HG03175 (cell line): ENCODE measurements around the gene ASCC2.

Experiments used
- ATAC-seq: cut with Tn5 transposase; IDR thresholded peaks from one replicate; pipeline ENCODE4 v1.9.1; 2021; ENCODE audit warnings: mild to moderate bottlenecking, moderate library complexity; ENCODE audit not compliant: unreplicated experiment

ASCC2 gene

DNA sequence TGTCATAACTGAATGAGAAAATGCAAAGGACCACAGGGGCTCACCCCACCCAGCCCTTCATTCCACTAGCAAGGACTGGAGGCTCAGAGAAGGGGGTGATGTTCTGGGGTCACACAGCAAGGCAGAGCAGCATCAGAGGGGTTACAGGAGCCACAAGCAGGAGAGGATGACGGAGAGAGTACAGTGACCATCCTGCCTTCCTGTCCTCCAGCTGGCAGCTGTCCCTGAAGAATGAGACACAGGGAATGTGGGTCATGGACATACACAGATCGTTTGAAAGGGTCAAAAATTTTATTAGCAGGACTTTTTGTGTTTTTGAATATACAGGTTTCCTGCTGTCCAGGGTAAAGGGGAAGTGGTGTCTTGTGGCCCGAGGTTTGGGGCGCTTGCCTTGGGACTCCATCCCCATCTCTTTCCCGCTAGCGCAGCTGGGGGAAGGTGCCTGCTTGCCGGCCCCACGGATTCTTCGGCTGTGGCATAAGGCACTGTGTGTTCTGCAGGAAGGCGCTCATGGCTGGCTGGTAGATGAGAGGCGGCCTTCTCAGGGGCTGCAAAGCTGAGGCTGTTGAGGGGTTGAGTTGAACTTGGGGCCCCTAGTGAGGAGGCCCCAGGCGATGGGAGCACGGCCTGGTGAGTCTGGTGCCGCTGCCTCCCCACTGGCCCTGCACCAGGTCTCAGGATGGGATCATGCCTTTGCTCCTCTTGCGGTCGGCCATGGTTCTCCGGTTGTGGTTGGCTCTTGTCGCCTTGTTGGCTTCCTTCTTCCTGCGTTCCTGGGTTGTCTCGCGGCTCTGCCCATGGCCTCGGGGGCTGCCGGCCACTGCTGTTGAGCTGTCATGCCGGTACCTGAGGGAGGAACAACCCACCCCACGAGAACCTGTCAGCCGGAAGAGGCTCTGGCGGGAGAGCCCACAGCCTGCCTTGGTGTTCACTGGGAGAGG, 49.5 kb downstream of the ASCC2 start:
- no peak for ATAC-seq

DNA sequence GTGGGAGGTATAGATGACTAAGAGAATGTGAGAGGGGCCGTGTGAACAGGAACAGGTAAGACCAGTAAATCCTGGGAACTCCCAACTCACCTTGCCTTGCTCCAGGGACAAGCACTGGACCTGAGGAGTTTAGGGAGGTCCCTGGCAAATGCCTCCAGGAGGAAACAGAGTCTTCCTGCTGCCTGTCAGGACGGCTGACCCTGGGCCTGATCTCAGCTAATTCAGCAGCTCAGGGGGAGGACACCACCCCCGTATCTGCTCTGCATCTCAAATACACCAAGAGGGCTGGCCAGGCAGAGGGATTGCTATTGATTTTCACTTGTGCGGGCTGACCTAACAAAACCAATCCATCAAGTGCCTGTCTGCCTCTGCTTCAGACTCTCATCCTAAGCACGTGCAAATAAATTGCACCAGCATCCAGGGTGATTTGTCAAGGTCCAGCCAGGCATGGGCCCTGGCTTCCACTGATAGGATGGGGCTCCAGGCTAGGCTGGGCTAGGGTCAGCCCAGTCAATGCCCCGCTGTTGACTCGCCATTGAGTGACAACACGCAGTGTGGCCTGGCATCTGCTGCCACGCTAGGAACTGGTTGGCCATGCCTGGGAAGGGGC, 50.6 kb downstream of the ASCC2 start:
- no peak for ATAC-seq

DNA sequence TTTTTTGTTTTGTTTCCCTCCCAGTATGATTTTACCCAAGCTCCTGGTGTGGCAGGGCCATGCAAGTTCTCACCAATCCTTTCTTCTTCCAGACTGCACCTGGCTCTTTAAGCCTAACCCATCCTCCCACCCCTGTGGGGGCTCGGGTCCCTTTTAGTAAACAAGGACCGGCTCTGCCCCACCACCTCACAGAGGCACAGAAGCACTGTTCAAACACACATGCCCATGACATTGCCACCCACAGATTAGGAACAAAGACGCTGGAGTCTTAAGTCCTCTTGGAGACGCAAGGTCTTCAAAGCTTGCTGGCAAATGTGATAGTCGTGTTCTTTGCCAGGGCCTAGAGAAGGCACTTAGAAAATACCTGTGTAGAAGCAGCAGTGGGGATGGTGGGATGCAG, 52.0 kb downstream of the ASCC2 start:
- ATAC-seq: no peak

DNA sequence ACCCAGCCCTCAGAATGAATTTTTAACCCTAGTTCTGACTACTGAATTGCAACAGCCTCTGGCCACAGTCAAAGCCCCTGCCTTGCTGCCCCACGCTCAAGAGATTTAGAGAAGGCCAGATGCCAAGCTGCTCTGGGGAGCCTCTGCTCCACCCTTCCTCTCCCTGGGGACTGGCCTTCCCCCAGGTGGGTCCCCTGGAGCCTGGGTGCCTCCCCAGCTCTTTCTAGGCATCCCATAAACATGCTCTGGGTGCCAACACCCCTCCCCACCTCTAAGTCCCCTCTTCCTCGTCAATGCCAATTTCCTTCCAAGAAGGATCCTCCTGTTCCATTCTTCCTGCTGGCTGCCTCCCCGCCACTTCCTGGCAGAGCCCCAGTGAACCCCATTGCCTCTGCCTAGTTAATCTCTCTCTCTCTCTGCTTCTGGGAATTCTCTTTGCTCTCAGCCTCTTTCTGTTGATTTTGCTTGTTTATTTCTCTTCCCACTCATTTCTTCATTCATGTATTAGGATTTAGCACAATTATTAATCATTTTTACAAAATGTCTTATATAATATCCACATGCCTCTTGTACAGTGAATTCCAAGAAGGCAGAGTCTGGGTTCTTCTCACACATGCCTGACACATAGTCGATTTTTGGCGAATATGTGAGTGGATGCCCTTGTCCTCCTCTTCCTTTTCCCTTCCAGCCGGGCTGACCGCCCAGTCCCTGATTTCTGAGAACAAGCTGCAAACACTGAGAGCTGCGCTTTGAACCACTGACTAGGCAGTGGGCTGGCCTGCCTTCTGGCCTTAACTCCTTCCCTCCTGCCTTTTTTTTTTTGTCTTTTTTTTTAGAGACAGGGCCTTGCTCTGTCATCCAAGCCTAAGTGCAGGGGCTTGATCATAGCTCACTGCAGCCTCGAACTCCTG, 53.4 kb downstream of the ASCC2 start:
- ATAC-seq: no peak

DNA sequence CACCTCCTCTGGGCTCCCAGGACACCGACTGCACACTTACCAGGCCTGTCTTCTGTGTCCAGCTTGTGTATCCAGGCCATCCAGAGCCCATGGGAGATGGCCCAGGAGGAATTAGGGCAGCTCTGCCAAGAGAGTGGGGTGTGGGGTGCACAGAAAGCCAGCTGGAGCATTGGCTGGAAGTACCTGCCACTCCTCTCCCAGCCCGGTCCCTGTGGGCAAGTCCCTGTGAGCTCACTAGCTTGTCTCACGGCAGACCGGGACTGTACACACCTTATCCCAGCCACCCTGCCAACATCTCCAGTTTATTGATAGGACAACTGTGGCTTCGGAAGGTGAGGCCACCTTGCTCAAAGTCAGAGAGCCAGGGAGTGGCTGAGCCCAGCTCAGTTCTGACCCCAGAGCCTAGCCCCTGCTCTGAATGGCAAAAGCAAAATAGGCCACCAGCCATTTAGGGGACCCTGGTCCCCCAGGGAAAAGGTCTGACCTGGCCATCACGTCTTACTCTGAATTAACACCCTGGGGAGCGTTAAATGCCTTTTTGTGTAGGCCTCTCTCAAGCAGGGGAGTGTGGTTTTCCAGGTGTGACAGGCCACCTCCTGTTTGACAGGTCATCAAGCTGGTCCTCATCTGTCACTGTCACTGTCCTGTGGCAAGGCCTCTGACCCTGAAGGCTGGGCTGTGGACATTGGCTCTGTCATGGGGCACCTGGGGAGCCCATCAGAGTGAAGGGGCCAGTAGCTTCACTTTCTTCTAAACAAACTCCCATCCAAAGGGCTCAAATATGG, 55.8 kb downstream of the ASCC2 start:
- no peak for ATAC-seq

DNA sequence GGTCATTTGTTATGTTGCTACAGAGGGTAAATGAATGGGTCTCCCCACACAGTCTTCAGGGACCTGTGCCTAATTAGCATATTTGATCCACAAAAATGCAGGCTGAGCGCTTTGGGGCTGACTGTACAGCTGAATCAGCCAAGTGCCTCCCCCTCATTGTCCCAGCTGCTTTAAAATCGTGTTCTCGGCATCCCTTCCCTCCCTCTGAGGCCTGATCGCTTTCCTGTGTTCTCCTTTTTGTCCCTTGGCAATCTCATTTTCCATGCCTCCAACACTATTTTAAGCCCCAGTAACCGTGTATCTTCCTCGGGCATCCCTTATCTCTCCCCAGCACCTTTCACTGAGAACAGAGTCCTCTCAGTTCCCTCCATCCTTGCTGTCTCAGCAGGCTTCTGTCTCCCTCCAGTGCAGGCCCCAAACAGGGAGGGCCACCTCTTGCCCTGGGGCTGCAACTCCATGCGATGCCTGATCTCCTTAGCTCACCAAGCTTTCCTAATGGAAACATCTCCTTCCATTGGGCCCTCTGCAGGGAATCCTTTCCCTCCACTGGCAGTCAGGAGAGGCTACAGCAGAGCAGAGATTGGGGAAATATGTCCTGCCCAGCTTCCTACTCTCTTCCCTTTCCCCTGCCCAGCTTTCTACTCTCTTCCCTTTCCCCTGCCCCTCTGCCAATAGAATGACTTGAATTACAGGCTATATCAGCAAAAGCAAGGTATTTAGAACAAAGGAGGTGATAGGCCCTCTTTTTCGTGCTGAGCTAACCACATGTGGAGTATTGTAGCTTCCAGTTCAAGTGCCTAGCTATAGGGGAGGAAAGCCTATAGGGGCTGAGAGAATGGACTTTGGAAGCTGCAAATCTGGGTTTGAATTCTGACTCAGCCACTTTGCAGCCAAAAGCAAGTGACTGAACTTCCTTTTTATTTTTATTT, 57.1 kb downstream of the ASCC2 start:
- ATAC-seq: no peak

DNA sequence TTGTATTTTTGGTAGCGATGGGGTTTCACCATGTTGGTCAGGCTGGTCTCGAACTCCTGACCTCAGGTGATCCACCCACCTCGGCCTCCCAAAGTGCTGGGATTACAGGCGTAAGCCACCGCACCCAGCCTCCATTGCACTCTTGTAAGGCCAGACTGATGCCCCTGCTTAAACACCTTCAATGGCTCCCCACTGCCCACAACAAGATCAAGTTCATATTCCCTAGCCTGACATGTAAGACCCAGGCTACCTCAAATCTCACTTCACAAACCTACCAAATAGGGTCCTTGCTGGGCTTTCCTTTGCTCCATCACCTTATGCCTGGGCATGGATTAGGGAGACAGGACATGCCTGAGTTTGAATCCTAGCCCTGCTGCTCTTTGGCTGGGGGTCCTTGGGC, 57.9 kb downstream of the ASCC2 start:
- ATAC-seq: no peak

DNA sequence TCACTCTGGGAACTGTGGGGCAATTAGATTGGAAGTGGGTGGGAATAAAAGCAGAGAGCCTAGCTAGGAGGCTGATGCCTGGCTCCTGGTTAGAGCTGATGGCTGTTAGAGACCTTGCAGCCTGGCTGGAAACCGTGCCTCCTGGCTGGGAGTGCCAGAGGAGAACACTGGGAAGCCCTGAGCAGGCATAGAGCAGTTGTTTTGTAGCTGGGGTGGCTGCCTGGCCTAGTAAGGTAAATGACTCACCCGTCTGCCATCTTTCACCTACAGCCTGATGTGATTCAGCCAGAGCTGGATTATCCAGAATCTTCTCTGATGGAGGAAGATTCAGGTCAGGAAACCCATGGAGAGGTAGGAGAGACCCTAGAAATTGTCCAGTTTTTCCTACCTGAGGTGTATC, 64.8 kb downstream of the ASCC2 start:
- ATAC-seq: no peak

DNA sequence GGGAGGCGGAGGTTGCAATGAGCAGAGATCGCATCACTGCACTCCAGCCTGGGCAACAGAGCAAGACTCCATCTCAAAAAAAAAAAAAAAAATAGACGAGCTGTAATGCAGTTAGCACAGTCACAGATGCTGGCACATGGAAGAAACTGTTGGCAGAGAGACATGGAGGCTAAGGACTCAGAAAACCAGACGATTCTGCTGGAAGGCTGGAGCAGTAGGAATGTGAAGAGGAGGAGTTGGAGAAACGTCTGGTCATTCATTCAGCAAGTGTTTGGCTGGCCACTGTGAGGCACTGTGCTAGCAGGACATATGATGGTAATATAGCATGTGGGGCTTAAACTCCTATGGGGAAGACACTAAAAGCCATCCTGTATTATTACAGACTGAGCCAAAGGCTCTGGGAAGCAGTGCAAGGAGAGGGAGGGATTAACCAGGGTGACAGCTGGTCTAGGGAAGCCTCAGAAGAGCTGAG, 65.9 kb downstream of the ASCC2 start:
- ATAC-seq: no peak

DNA sequence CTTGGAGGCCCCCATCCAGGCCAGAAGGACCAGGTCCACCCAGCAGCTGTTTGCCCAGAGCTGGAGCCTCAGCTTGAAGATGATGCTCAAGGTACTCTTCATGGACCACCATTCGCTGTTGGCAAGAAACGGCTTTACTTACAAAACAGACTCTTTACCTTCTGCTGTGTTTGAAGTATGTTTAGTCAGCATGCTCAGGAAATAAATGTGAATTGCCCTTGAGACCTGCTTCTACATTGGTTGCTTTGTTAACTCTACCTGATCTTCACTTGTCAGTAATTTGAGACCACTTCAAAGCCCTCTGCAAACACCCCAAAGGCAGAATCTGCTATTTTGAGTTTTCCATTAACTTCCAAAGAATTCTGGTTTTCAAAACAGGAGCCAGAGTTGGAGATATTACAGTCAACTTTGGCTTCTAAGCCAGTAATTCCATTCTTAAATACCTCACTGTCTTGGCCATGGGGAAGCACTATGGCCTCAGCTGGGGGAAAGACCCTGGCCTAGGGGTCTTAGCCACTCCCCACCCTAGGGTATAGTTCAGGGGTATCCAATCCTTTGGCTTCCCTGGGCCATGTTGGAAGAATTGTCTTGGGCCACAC, 68.3 kb downstream of the ASCC2 start:
- no peak for ATAC-seq

DNA sequence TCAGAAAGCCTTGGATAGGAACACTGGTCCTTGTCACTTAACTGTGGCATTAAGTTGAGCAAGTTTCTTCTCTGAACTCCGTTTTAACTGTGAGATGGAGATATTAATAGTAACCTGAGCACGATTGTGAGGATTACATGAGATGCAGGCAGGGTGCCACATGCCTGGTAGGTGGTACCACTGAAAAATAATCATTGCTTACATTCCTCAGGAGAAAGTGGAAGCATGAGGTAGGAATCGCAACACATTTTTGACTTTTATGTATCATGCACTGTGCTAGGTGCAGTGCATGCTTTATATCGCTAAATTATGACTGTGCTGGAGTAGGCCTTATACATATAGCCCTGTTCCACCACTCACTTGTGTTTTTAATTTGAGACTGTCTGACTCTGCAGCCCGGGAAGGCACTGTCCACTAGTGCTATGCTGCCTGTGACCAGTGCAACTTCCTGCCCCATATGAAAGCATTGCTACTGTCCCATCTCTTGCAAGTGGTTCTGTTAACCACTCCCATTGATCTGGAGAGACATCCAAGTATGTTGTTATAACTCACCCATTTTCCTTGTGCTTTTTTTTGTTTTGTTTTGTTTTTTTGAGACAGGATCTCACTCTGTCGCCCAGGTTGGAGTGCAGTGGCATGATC, 69.9 kb downstream of the ASCC2 start:
- ATAC-seq: no peak

DNA sequence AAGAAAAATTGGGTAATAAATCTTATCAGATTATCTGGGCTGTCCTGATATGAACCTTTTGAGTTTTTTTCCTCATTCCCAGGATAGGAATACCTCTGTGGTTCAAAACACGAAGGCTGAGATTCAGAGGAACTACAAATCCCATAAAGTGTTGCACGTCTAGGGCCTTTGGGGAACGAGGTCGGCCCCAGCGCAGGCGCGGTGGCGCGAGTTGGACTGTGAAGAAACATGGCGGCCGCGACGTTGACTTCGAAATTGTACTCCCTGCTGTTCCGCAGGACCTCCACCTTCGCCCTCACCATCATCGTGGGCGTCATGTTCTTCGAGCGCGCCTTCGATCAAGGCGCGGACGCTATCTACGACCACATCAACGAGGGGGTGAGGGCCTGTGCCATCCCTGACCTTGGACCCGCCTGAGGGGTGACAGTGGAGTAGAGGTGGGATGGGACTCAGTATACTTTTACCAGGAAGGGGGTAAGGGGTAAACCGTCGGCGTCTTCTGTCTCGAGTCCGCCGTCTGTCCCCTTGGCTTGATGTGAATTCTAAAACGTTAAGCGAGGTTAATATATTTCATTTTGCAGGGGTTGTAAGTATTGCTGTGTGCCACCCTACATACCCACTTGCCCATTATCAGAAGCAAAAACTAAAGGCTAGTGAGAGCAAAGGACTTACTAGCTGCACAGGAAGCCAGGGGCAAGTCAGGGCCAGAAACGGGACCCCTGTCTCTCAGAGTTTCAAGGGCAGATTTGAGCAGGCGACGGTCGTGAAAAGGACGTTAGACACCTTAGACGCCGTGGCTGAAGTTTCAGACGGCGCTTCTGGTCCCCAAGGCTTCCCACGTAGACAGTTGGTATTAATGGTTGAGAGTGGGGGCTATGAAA, 70.7 kb downstream of the ASCC2 start, which contains the start of gene UQCR10:
Gene UQCR10, plus strand, starts transcription at position 199 of the 881 bp plus-strand sequence. Its CDS starts 30 bp downstream, at position 229.
- peak; percentile 65 for ATAC-seq

DNA sequence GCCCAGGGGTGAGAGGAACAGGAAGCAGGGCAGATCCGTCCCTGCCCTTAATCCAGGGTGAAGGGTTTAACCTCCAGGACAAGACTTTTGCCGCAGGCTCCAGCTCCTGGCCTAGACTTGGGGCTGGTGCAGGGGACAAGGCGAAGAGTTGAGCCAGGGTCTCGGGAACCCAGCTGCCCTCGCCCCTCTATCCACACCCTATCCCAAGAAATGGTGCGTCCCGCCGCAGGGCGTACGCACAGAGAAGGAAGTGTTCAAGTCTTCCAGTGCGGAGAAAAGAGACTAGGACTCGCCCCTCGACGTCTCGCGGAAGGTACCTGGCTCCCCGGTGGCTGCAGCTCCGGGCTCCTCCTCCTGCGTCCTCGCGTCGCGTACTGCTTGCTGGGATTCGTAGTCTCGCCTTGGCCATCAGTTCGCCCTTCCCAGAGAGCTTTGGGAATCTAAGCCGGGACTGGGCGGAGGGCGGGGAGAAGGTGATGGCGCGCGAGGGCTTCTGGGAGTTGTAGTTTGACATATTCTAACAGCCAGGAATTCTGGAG, 71.4 kb downstream of the ASCC2 start, which contains the start of gene ZMAT5:
Gene ZMAT5, minus strand, starts transcription at position 376 of the 539 bp plus-strand sequence. CDS start 18,463 bp downstream, outside the sequence.
- peak; percentile 89 for ATAC-seq

DNA sequence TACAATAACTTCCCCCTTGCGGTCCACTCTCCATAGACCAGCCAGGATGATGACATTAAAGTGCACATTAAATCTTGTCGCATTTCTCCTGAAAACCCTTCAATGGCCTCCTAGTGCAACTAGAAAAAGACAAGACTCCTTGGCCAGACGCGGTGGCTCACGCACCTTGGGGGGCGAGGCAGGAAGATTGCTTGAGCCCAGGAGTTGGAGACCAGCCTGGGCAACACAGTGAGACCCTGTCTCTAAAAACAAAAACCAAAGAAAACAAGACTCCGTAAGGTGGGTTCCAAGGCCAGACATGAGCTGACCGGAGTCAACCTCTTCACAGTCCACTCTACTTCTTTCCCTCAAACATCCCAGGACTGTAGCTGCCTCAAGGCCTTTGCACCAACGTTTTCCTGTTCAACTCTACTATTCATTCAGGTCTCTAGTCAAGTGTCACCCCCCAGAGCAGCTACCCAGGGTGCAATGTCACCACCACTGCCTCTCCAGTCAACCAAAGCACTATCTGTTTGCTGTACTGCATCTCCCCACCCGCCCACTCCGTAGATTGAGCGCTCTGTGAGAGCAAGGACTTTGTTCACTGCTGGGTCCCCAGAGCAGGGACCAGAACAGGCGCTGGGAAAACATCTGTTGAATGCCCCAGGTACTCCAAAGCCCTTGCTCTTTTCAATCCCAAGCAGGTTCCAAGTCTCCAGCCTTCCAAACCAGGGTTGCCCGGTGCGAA, 72.0 kb downstream of the ASCC2 start:
- peak; percentile 21 for ATAC-seq

DNA sequence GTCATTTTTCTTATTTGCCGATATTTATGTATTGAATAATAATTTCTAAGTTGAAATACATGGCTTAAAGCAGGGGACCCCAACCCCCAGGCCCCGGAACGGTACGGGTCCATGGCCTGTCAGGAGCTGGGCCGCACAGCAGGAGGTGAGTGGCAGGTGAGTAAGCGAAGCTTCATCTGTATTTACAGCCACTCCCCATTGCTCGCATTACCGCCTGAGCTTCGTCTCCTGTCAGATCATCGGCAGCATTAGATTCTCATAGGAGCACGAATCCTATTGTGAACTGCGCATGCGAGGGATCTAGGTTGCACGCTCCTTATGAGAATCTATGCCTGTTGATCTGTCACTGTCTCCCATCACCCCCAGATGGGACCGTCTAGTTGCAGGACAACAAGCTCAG, 75.8 kb downstream of the ASCC2 start:
- ATAC-seq: no peak

DNA sequence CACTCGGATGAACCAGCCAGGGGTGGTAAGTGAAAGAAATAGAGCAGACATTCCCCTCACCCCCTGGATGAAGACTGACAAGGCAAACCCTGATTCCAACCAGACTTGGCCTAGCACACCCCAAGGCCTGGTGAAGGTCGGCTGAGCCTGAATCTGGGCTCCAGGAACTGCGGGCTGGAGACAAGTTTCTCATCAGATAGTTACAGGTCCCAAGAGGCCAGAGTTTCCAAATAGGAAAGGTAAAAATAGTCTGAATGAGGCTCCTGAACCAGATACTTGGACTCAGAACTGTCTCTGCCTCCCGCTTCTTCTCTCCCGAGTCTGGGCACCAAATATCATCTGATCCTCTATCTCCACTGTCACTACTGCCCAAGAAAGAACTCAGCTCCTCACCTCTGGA, 79.1 kb downstream of the ASCC2 start:
- ATAC-seq: no peak
